Thyroid gland (tissue), 4 donors: ENCODE data around the gene GIGYF1.

Source experiments
- CTCF ChIP-seq, 6 experiments: fragments of 200-600 bp in 3 of 6; fragments of 450-650 bp in 3 of 6; sonication (generic) in 3 of 6; IDR thresholded peaks; one replicate each; pipeline ENCODE4 v1.5.1; 2016 to 2019; ENCODE audit warnings: antibody characterized with exemption in 6 of 6, mild to moderate bottlenecking in 2 of 6, inconsistent platforms in 1 of 6, moderate library complexity in 1 of 6
- POLR2A ChIP-seq, 2 donors: fragments of 450-650 bp; IDR thresholded peaks; one replicate each; pipeline ENCODE4 v1.6.1; 2017; ENCODE audit warnings: antibody characterized with exemption in 2 of 2, mild to moderate bottlenecking in 2 of 2, moderate library complexity in 1 of 2

- TF ChIP-seq CTCF (IDR thresholded peaks at IDR 0.05): no peak
- TF ChIP-seq POLR2A (IDR thresholded peaks at IDR 0.05): no peak
Observed at GRCh38 chr7:100685631-100686145, 8.4 kb downstream of the GIGYF1 start.
